Astrocyte (in vitro differentiated cells and primary cell): ENCODE data around the gene LRRC7. TPM values are rescaled to one million over a fixed set of nuclear protein-coding genes. Genes with fewer than 3 reads are reported as not detected.
A peak's percentile ranks its signal among the peaks of the same experiment; 100 is the strongest.

Source experiments
- DNase-seq: peaks from one replicate; pipeline ENCODE4 v3.0.0-alpha.2; 2010; ENCODE audit warnings: low read depth
- FAIRE-seq: peaks from 2 replicates; lab custom pipeline; 2011; peaks lifted over from hg19 to GRCh38; lab: Jason Lieb, UNC
- H2AFZ ChIP-seq: 2 replicates; pipeline ENCODE4 v1.6.0; 2012; ENCODE audit warnings: low read depth, low read length, inconsistent platforms
- H3K27ac ChIP-seq: 2 replicates; pipeline ENCODE4 v1.5.1; 2011; ENCODE audit warnings: low read depth, low read length, inconsistent platforms
- H3K27me3 ChIP-seq: 2 replicates; pipeline ENCODE4 v1.6.0; 2011; ENCODE audit warnings: low read length, inconsistent platforms; ENCODE audit not compliant: insufficient read depth
- H3K36me3 ChIP-seq: 2 replicates; pipeline ENCODE4 v1.5.1; 2011; ENCODE audit warnings: low read length, inconsistent platforms; ENCODE audit not compliant: insufficient read depth
- H3K4me1 ChIP-seq: 2 replicates; pipeline ENCODE4 v1.5.1; 2011; ENCODE audit warnings: low read length, inconsistent platforms; ENCODE audit not compliant: insufficient read depth
- H3K4me2 ChIP-seq: 2 replicates; pipeline ENCODE4 v1.6.0; 2012; ENCODE audit warnings: low read length, inconsistent platforms
- H3K4me3 ChIP-seq: 2 replicates; pipeline ENCODE4 v1.5.1; 2011; ENCODE audit warnings: low read depth, mild to moderate bottlenecking, low read length, inconsistent platforms; ENCODE audit not compliant: insufficient read depth
- H3K79me2 ChIP-seq: 2 replicates; pipeline ENCODE4 v1.6.0; 2012; ENCODE audit warnings: mild to moderate bottlenecking, low read length, inconsistent platforms; ENCODE audit not compliant: insufficient read depth
- H3K9ac ChIP-seq: 2 replicates; pipeline ENCODE4 v1.6.0; 2012; ENCODE audit warnings: mild to moderate bottlenecking, low read length, inconsistent platforms
- H3K9me3 ChIP-seq: 2 replicates; pipeline ENCODE4 v1.5.1; 2012; ENCODE audit warnings: low read depth, mild to moderate bottlenecking, low read length, inconsistent platforms; ENCODE audit not compliant: insufficient read depth
- H4K20me1 ChIP-seq: 2 replicates; pipeline ENCODE4 v1.6.0; 2012; ENCODE audit warnings: low read length, inconsistent platforms; ENCODE audit not compliant: insufficient read depth
- H3K27ac Mint-ChIP-seq: one replicate; pipeline ENCODE4 v1.8.0; 2021; ENCODE audit warnings: mild to moderate bottlenecking, mixed read lengths; ENCODE audit not compliant: unreplicated experiment
- H3K27me3 Mint-ChIP-seq: one replicate; pipeline ENCODE4 v1.8.0; 2021; ENCODE audit warnings: low read depth, mixed read lengths; ENCODE audit not compliant: unreplicated experiment
- H3K36me3 Mint-ChIP-seq: one replicate; pipeline ENCODE4 v1.8.0; 2021; ENCODE audit warnings: low read depth, mixed read lengths; ENCODE audit not compliant: unreplicated experiment
- H3K4me1 Mint-ChIP-seq: one replicate; pipeline ENCODE4 v1.8.0; 2021; ENCODE audit warnings: low read depth, mixed read lengths; ENCODE audit not compliant: unreplicated experiment
- H3K4me3 Mint-ChIP-seq: one replicate; pipeline ENCODE4 v1.8.0; 2021; ENCODE audit warnings: mild to moderate bottlenecking, moderate library complexity, mixed read lengths; ENCODE audit not compliant: unreplicated experiment
- H3K9me3 Mint-ChIP-seq: one replicate; pipeline ENCODE4 v1.8.0; 2021; ENCODE audit warnings: mild to moderate bottlenecking, mixed read lengths; ENCODE audit not compliant: unreplicated experiment
- CTCF ChIP-seq: IDR thresholded peaks from 2 replicates; pipeline ENCODE4 v1.5.1; 2011; ENCODE audit warnings: low read depth, mild to moderate bottlenecking, inconsistent platforms, low read length, moderate library complexity; ENCODE audit not compliant: insufficient read depth
- EZH2 ChIP-seq: IDR thresholded peaks from 2 replicates; pipeline ENCODE4 v1.6.1; 2012; ENCODE audit warnings: mild to moderate bottlenecking, low read length, inconsistent platforms; ENCODE audit not compliant: insufficient read depth
- total RNA-seq: library from RNA; stranded (reverse); gene quantifications from 2 replicates; pipeline ENCODE4 v1.2.1, GENCODE V29; 2021

The LRRC7 gene
- total RNA-seq, 1 donor from 2014 or later = 0.27 TPM

- Mint-ChIP-seq H3K27me3 (no peaks in the 10 kb centered on the region), H3K36me3 (no peaks in the 10 kb centered on the region), H3K27ac (no peak overlapping the region), H3K9me3 (peaks cover 11% of the 10 kb centered on the region), H3K4me1 (no peaks in the 10 kb centered on the region), H3K4me3 (no peak overlapping the region)
- no peak overlapping the region for H3K4me3 ChIP-seq
- no peaks in the 10 kb centered on the region for H3K79me2 ChIP-seq
- DNase-seq (no peak), FAIRE-seq (no peak)
- H3K4me2 ChIP-seq = no peak overlapping the region
- no peak overlapping the region for H2AFZ ChIP-seq
- H3K27ac ChIP-seq = no peak overlapping the region
- TF ChIP-seq CTCF = no peak
- TF ChIP-seq EZH2 = no peak
- no peaks in the 10 kb centered on the region for H4K20me1 ChIP-seq
- no peaks in the 10 kb centered on the region for H3K36me3 ChIP-seq
- H3K9me3 ChIP-seq = no peaks in the 10 kb centered on the region
- H3K9ac ChIP-seq = no peak overlapping the region
- H3K27me3 ChIP-seq = no peaks in the 10 kb centered on the region
- no peaks in the 10 kb centered on the region for H3K4me1 ChIP-seq
Observed at GRCh38 chr1:69888657-69889056, 320.9 kb downstream of the LRRC7 start.

GRCh38 chr1:69898403-69898947 lies 330.8 kb downstream of the LRRC7 start:
- Histone ChIP-seq H2AFZ (no peak overlapping the region), H3K27ac (no peak overlapping the region), H3K4me3 (no peak overlapping the region), H3K27me3 (no peaks in the 10 kb centered on the region), H3K4me2 (no peak overlapping the region), H3K36me3 (no peaks in the 10 kb centered on the region), H3K4me1 (no peaks in the 10 kb centered on the region), H3K9ac (no peak overlapping the region), H4K20me1 (no peaks in the 10 kb centered on the region), H3K9me3 (no peaks in the 10 kb centered on the region), H3K79me2 (no peaks in the 10 kb centered on the region)
- Mint-ChIP-seq H3K4me1 (no peaks in the 10 kb centered on the region), H3K36me3 (no peaks in the 10 kb centered on the region), H3K27ac (no peak overlapping the region), H3K4me3 (no peak overlapping the region), H3K9me3 (no peaks in the 10 kb centered on the region), H3K27me3 (no peaks in the 10 kb centered on the region)
- TF ChIP-seq CTCF = no peak
- no peak for TF ChIP-seq EZH2
- no peak for FAIRE-seq
- no peak for DNase-seq

- H3K4me1 ChIP-seq = peaks cover 5% of the 10 kb centered on the region
- H3K9me3 Mint-ChIP-seq = peaks cover 14% of the 10 kb centered on the region
- DNase-seq (peak; percentile 46), FAIRE-seq (peak; percentile 96)
- H3K27ac ChIP-seq = no peak overlapping the region
- no peaks in the 10 kb centered on the region for H3K27me3 ChIP-seq
- no peak overlapping the region for H3K4me3 Mint-ChIP-seq
- H3K4me1 Mint-ChIP-seq = peaks cover 6% of the 10 kb centered on the region
- no peak overlapping the region for H3K27ac Mint-ChIP-seq
- H3K9me3 ChIP-seq = no peaks in the 10 kb centered on the region
- no peak overlapping the region for H3K4me2 ChIP-seq
- no peaks in the 10 kb centered on the region for H4K20me1 ChIP-seq
- no peak overlapping the region for H2AFZ ChIP-seq
- H3K9ac ChIP-seq = no peak overlapping the region
- H3K36me3 ChIP-seq = no peaks in the 10 kb centered on the region
- no peaks in the 10 kb centered on the region for H3K36me3 Mint-ChIP-seq
- H3K4me3 ChIP-seq = no peak overlapping the region
- TF ChIP-seq EZH2 = no peak
- no peak for TF ChIP-seq CTCF
- no peaks in the 10 kb centered on the region for H3K79me2 ChIP-seq
- H3K27me3 Mint-ChIP-seq = no peaks in the 10 kb centered on the region
Observed at GRCh38 chr1:69911301-69911801, 343.6 kb downstream of the LRRC7 start.
